HepG2 (cell line): ENCODE results near the gene CDK6. TPM values are rescaled to one million over a fixed set of nuclear protein-coding genes. Genes with fewer than 3 reads are reported as not detected.

Experiments used
- AHDC1 ChIP-seq: sonication (generic); formaldehyde crosslinking; IDR thresholded peaks from 2 replicates; pipeline ENCODE4 v1.5.1; 2020; ENCODE audit warnings: mild to moderate bottlenecking, missing genetic modification reagents, borderline replicate concordance
- GMEB1 ChIP-seq: sonication (generic); formaldehyde crosslinking; IDR thresholded peaks from 2 replicates; pipeline ENCODE4 v1.5.1; 2020; ENCODE audit warnings: missing genetic modification reagents, mild to moderate bottlenecking, borderline replicate concordance
- KDM1A ChIP-seq: IDR thresholded peaks from 2 replicates; pipeline ENCODE4 v1.6.1; 2016; ENCODE audit warnings: missing compliant biosample characterization
- ZFP36 ChIP-seq: fragments of 150-350 bp; IDR thresholded peaks from 2 replicates; pipeline ENCODE4 v1.6.1; 2018; ENCODE audit warnings: borderline replicate concordance, low read length, low read depth; ENCODE audit not compliant: partially characterized antibody
- ZNF883 ChIP-seq: sonication (generic); formaldehyde crosslinking; IDR thresholded peaks from 2 replicates; pipeline ENCODE4 v1.5.1; 2020; ENCODE audit warnings: mild to moderate bottlenecking, missing genetic modification reagents; ENCODE audit errors: not compliant biosample characterization
- polyA plus RNA-seq, 8 experiments: library from polyadenylated mRNA; depleted of rRNA in 3 of 8; stranded (reverse) in 7 of 8; unstranded in 1 of 8; fragments of >200 nt; fragmentation: Illumina TruSeq in 4 of 8; extraction: Trizol in 4 of 8; gene quantifications; 2 replicates each; pipeline versions ENCODE4 v1.2.1 to v1.2.3, GENCODE V29; 2011 to 2016; ENCODE audit warnings: low read depth in 4 of 8, missing spikeins in 1 of 8, mixed read lengths in 1 of 8; ENCODE audit not compliant: insufficient read depth in 1 of 8
- total RNA-seq, 5 experiments: library from RNA; depleted of rRNA; stranded (reverse); fragments of >200 nt; fragmentation: Illumina TruSeq; extraction: Trizol; gene quantifications; 2 replicates each; pipeline ENCODE4 v1.2.3, GENCODE V29; 2016; ENCODE audit warnings: low read depth in 1 of 5

The CDK6 gene
- total and polyA plus RNA-seq, 2 of the 13 experiments (the other 11 are each of a cell fraction or from before 2014, with no cell fraction given): 34.6 to 90.8 TPM

- no peak for TF ChIP-seq GMEB1 (CRISPR knock-in tag)
- no peak for TF ChIP-seq ZNF883
- TF ChIP-seq KDM1A: no peak
- no peak for TF ChIP-seq ZFP36
- TF ChIP-seq AHDC1 (CRISPR knock-in tag): no peak
- TF ChIP-seq, all 625 proteins: peak for 41
Observed at GRCh38 chr7:92682903-92683539, 153.4 kb downstream of the CDK6 start (continued).
